ENCODE measurements around the gene TBCEL.

Gene TBCEL

GRCh38 chr11:121038648-121039409 is 14.9 kb downstream of the TBCEL start:
- Histone ChIP-seq H3K9ac (ENCODE audit: low read depth in 1 of 2, low read length in 2 of 2) (no peak overlapping the region), H3K36me3 (ENCODE audit: control insufficient read depth in 2 of 2, insufficient read depth in 2 of 2, low read length in 2 of 2) (no peaks in the 10 kb centered on the region), H3K9me3 (ENCODE audit: control insufficient read depth in 2 of 2, low read length in 2 of 2) (no peaks in the 10 kb centered on the region), H3K27ac (ENCODE audit: low read depth in 2 of 2, low read length in 2 of 2) (no peak overlapping the region), H3K4me3 (ENCODE audit: low read length in 2 of 2) (no peak overlapping the region), H3K27me3 (ENCODE audit: control insufficient read depth in 2 of 2, insufficient read depth in 2 of 2, low read length in 2 of 2) (no peaks in the 10 kb centered on the region), H3K4me1 (ENCODE audit: control insufficient read depth in 2 of 2, insufficient read depth in 2 of 2, low read length in 2 of 2) (no peaks in the 10 kb centered on the region)

- Histone ChIP-seq H3K4me3 (ENCODE audit: low read length in 2 of 2) (no peak overlapping the region), H3K9me3 (ENCODE audit: control insufficient read depth in 2 of 2, low read length in 2 of 2) (no peaks in the 10 kb centered on the region), H3K4me1 (ENCODE audit: control insufficient read depth in 2 of 2, insufficient read depth in 2 of 2, low read length in 2 of 2) (no peaks in the 10 kb centered on the region), H3K9ac (ENCODE audit: low read depth in 1 of 2, low read length in 2 of 2) (no peak overlapping the region), H3K27ac (ENCODE audit: low read depth in 2 of 2, low read length in 2 of 2) (no peak overlapping the region), H3K27me3 (ENCODE audit: control insufficient read depth in 2 of 2, insufficient read depth in 2 of 2, low read length in 2 of 2) (no peaks in the 10 kb centered on the region), H3K36me3 (ENCODE audit: control insufficient read depth in 2 of 2, insufficient read depth in 2 of 2, low read length in 2 of 2) (no peaks in the 10 kb centered on the region)
Measured at GRCh38 chr11:121039971-121040613, 16.2 kb downstream of the TBCEL start.

GRCh38 chr11:121040614-121041002 is 16.7 kb downstream of the TBCEL start:
- no peak overlapping the region for H3K27ac ChIP-seq (ENCODE audit: low read depth in 2 of 2, low read length in 2 of 2)
- no peak overlapping the region for H3K9ac ChIP-seq (ENCODE audit: low read depth in 1 of 2, low read length in 2 of 2)
- H3K4me1 ChIP-seq (ENCODE audit: control insufficient read depth in 2 of 2, insufficient read depth in 2 of 2, low read length in 2 of 2): no peaks in the 10 kb centered on the region
- H3K27me3 ChIP-seq (ENCODE audit: control insufficient read depth in 2 of 2, insufficient read depth in 2 of 2, low read length in 2 of 2): no peaks in the 10 kb centered on the region
- no peaks in the 10 kb centered on the region for H3K36me3 ChIP-seq (ENCODE audit: control insufficient read depth in 2 of 2, insufficient read depth in 2 of 2, low read length in 2 of 2)
- H3K9me3 ChIP-seq (ENCODE audit: control insufficient read depth in 2 of 2, low read length in 2 of 2): no peaks in the 10 kb centered on the region
- no peak overlapping the region for H3K4me3 ChIP-seq (ENCODE audit: low read length in 2 of 2)

GRCh38 chr11:121041072-121041471 is 17.2 kb downstream of the TBCEL start:
- Histone ChIP-seq H3K9me3 (ENCODE audit: control insufficient read depth in 2 of 2, low read length in 2 of 2) (no peaks in the 10 kb centered on the region), H3K27me3 (ENCODE audit: control insufficient read depth in 2 of 2, insufficient read depth in 2 of 2, low read length in 2 of 2) (no peaks in the 10 kb centered on the region), H3K4me1 (ENCODE audit: control insufficient read depth in 2 of 2, insufficient read depth in 2 of 2, low read length in 2 of 2) (no peaks in the 10 kb centered on the region), H3K27ac (ENCODE audit: low read depth in 2 of 2, low read length in 2 of 2) (no peak overlapping the region), H3K4me3 (ENCODE audit: low read length in 2 of 2) (no peak overlapping the region), H3K9ac (ENCODE audit: low read depth in 1 of 2, low read length in 2 of 2) (no peak overlapping the region), H3K36me3 (ENCODE audit: control insufficient read depth in 2 of 2, insufficient read depth in 2 of 2, low read length in 2 of 2) (no peaks in the 10 kb centered on the region)

- no peak overlapping the region for H3K4me3 ChIP-seq (ENCODE audit: low read length in 2 of 2)
- no peaks in the 10 kb centered on the region for H3K4me1 ChIP-seq (ENCODE audit: control insufficient read depth in 2 of 2, insufficient read depth in 2 of 2, low read length in 2 of 2)
- H3K27me3 ChIP-seq (ENCODE audit: control insufficient read depth in 2 of 2, insufficient read depth in 2 of 2, low read length in 2 of 2): no peaks in the 10 kb centered on the region
- H3K27ac ChIP-seq (ENCODE audit: low read depth in 2 of 2, low read length in 2 of 2): no peak overlapping the region
- no peaks in the 10 kb centered on the region for H3K36me3 ChIP-seq (ENCODE audit: control insufficient read depth in 2 of 2, insufficient read depth in 2 of 2, low read length in 2 of 2)
- H3K9me3 ChIP-seq (ENCODE audit: control insufficient read depth in 2 of 2, low read length in 2 of 2): no peaks in the 10 kb centered on the region
- no peak overlapping the region for H3K9ac ChIP-seq (ENCODE audit: low read depth in 1 of 2, low read length in 2 of 2)
Measured at GRCh38 chr11:121042296-121042695, 18.4 kb downstream of the TBCEL start.

- H3K9ac ChIP-seq (ENCODE audit: low read depth in 1 of 2, low read length in 2 of 2): no peak overlapping the region
- no peak overlapping the region for H3K4me3 ChIP-seq (ENCODE audit: low read length in 2 of 2)
- H3K9me3 ChIP-seq (ENCODE audit: control insufficient read depth in 2 of 2, low read length in 2 of 2): no peaks in the 10 kb centered on the region
- peaks cover 0 to 3% of the 10 kb centered on the region in 2 donors for H3K36me3 ChIP-seq (ENCODE audit: control insufficient read depth in 2 of 2, insufficient read depth in 2 of 2, low read length in 2 of 2)
- no peak overlapping the region for H3K27ac ChIP-seq (ENCODE audit: low read depth in 2 of 2, low read length in 2 of 2)
- no peaks in the 10 kb centered on the region for H3K4me1 ChIP-seq (ENCODE audit: control insufficient read depth in 2 of 2, insufficient read depth in 2 of 2, low read length in 2 of 2)
- H3K27me3 ChIP-seq (ENCODE audit: control insufficient read depth in 2 of 2, insufficient read depth in 2 of 2, low read length in 2 of 2): no peaks in the 10 kb centered on the region
Measured at GRCh38 chr11:121047926-121048325, 24.0 kb downstream of the TBCEL start.

- Histone ChIP-seq H3K27me3 (ENCODE audit: control insufficient read depth in 2 of 2, insufficient read depth in 2 of 2, low read length in 2 of 2) (no peaks in the 10 kb centered on the region), H3K9ac (ENCODE audit: low read depth in 1 of 2, low read length in 2 of 2) (no peak overlapping the region), H3K9me3 (ENCODE audit: control insufficient read depth in 2 of 2, low read length in 2 of 2) (no peaks in the 10 kb centered on the region), H3K4me1 (ENCODE audit: control insufficient read depth in 2 of 2, insufficient read depth in 2 of 2, low read length in 2 of 2) (no peaks in the 10 kb centered on the region), H3K27ac (ENCODE audit: low read depth in 2 of 2, low read length in 2 of 2) (no peak overlapping the region), H3K4me3 (ENCODE audit: low read length in 2 of 2) (no peak overlapping the region), H3K36me3 (ENCODE audit: control insufficient read depth in 2 of 2, insufficient read depth in 2 of 2, low read length in 2 of 2) (peaks cover 4 to 8% of the 10 kb centered on the region in 2 donors)
Measured at GRCh38 chr11:121048464-121049233, 24.7 kb downstream of the TBCEL start.

- Histone ChIP-seq H3K27me3 (ENCODE audit: control insufficient read depth in 2 of 2, insufficient read depth in 2 of 2, low read length in 2 of 2) (no peaks in the 10 kb centered on the region), H3K4me3 (ENCODE audit: low read length in 2 of 2) (no peak overlapping the region), H3K9ac (ENCODE audit: low read depth in 1 of 2, low read length in 2 of 2) (no peak overlapping the region), H3K4me1 (ENCODE audit: control insufficient read depth in 2 of 2, insufficient read depth in 2 of 2, low read length in 2 of 2) (no peaks in the 10 kb centered on the region), H3K9me3 (ENCODE audit: control insufficient read depth in 2 of 2, low read length in 2 of 2) (no peaks in the 10 kb centered on the region), H3K27ac (ENCODE audit: low read depth in 2 of 2, low read length in 2 of 2) (no peak overlapping the region), H3K36me3 (ENCODE audit: control insufficient read depth in 2 of 2, insufficient read depth in 2 of 2, low read length in 2 of 2) (peaks cover 18 to 26% of the 10 kb centered on the region in 2 donors)
Measured at GRCh38 chr11:121053244-121053643, 29.3 kb downstream of the TBCEL start.

- H3K27me3 ChIP-seq (ENCODE audit: control insufficient read depth in 2 of 2, insufficient read depth in 2 of 2, low read length in 2 of 2): no peaks in the 10 kb centered on the region
- H3K4me3 ChIP-seq (ENCODE audit: low read length in 2 of 2): no peak overlapping the region
- H3K9me3 ChIP-seq (ENCODE audit: control insufficient read depth in 2 of 2, low read length in 2 of 2): no peaks in the 10 kb centered on the region
- H3K4me1 ChIP-seq (ENCODE audit: control insufficient read depth in 2 of 2, insufficient read depth in 2 of 2, low read length in 2 of 2): no peaks in the 10 kb centered on the region
- H3K9ac ChIP-seq (ENCODE audit: low read depth in 1 of 2, low read length in 2 of 2): no peak overlapping the region
- peaks cover 18 to 26% of the 10 kb centered on the region in 2 donors for H3K36me3 ChIP-seq (ENCODE audit: control insufficient read depth in 2 of 2, insufficient read depth in 2 of 2, low read length in 2 of 2)
- H3K27ac ChIP-seq (ENCODE audit: low read depth in 2 of 2, low read length in 2 of 2): no peak overlapping the region
Measured at GRCh38 chr11:121054266-121054665, 30.4 kb downstream of the TBCEL start.

GRCh38 chr11:121055076-121055475 is 31.2 kb downstream of the TBCEL start:
- Histone ChIP-seq H3K9ac (ENCODE audit: low read depth in 1 of 2, low read length in 2 of 2) (no peak overlapping the region), H3K9me3 (ENCODE audit: control insufficient read depth in 2 of 2, low read length in 2 of 2) (no peaks in the 10 kb centered on the region), H3K27ac (ENCODE audit: low read depth in 2 of 2, low read length in 2 of 2) (no peak overlapping the region), H3K36me3 (ENCODE audit: control insufficient read depth in 2 of 2, insufficient read depth in 2 of 2, low read length in 2 of 2) (peaks cover 18 to 26% of the 10 kb centered on the region in 2 donors), H3K4me1 (ENCODE audit: control insufficient read depth in 2 of 2, insufficient read depth in 2 of 2, low read length in 2 of 2) (no peaks in the 10 kb centered on the region), H3K4me3 (ENCODE audit: low read length in 2 of 2) (no peak overlapping the region), H3K27me3 (ENCODE audit: control insufficient read depth in 2 of 2, insufficient read depth in 2 of 2, low read length in 2 of 2) (no peaks in the 10 kb centered on the region)

All from mucosa of rectum (tissue), 2 donors.